HCT116 (cell line): ENCODE data around the gene UPB1. TPM values are rescaled to one million over a fixed set of nuclear protein-coding genes. Genes with fewer than 3 reads are reported as not detected.

Source experiments
- ATAC-seq: fragments of 200-7000 bp; cut with Tn5 transposase; 2 replicates; pipeline ENCODE4 v1.9.1; 2020; ENCODE audit warnings: mild to moderate bottlenecking, moderate library complexity
- BruUV-seq: library from RNA; stranded (reverse); fragments of 400-500 nt; replicated peaks from 2 replicates; lab custom pipeline; 2021; lab: Mats Ljungman, UMichigan
- CTCF ChIA-PET: fragments of 300-600 bp; sonication (Branson Sonifier 250); formaldehyde crosslinking; loops from one replicate; lab custom pipeline; 2021; ENCODE audit warnings: antibody characterized with exemption; lab: Charles Lee
- POLR2A ChIA-PET: fragments of 300-600, 350-600 bp; sonication (Branson Sonifier 250); formaldehyde crosslinking; loops from one replicate; lab custom pipeline; 2021; ENCODE audit warnings: antibody characterized with exemption; lab: Charles Lee
- RAD21 ChIA-PET, 2 experiments: fragments of 300-600 bp; sonication (Branson Sonifier 250); formaldehyde crosslinking; loops; one replicate each; lab custom pipeline; 2023; ENCODE audit warnings: low total read pairs in 2 of 2; ENCODE audit not compliant: uncharacterized antibody in 2 of 2, unreplicated experiment in 2 of 2, low non-redundant PET in 1 of 2; lab: Charles Lee
- DNase-seq: peaks from one replicate; pipeline ENCODE4 v3.0.0-alpha.2; 2010; ENCODE audit warnings: low read depth, low spot score
- H2AFZ ChIP-seq: fragments of 200-600 bp; shearing (Covaris generic), sonication (generic); 2 replicates; pipeline ENCODE4 v1.6.1; 2017; ENCODE audit warnings: low read depth, mixed run types, mixed read lengths, antibody characterized with exemption, low read length; ENCODE audit not compliant: poor library complexity, severe bottlenecking
- H3K27ac ChIP-seq: 2 replicates; pipeline ENCODE4 v1.5.1; 2012; ENCODE audit warnings: low read depth, low read length
- H3K27me3 ChIP-seq: fragments of 200-600 bp; sonication (generic); 2 replicates; pipeline ENCODE4 v1.6.1; 2016; ENCODE audit warnings: mixed run types, low read length, mixed read lengths; ENCODE audit not compliant: insufficient read depth
- H3K36me3 ChIP-seq, 2 experiments: fragments of 200-500 bp in 1 of 2; fragments of 200-600 bp in 1 of 2; sonication (Bioruptor generic) in 1 of 2; sonication (generic) in 1 of 2; 2 replicates each; pipeline versions ENCODE4 v1.5.1 to v1.6.1; 2014 to 2016; ENCODE audit warnings: low read length in 2 of 2, inconsistent platforms in 1 of 2, mixed read lengths in 1 of 2, mixed run types in 1 of 2; ENCODE audit not compliant: insufficient read depth in 2 of 2, control insufficient read depth in 1 of 2
- H3K4me1 ChIP-seq, 2 experiments: fragments of 200-600 bp in 1 of 2; sonication (generic) in 1 of 2; 2 replicates each; pipeline versions ENCODE4 v1.5.1 to v1.6.1; 2012 to 2017; ENCODE audit warnings: low read length in 2 of 2, inconsistent platforms in 1 of 2, mild to moderate bottlenecking in 1 of 2, mixed read lengths in 1 of 2, mixed run types in 1 of 2, moderate library complexity in 1 of 2; ENCODE audit not compliant: insufficient read depth in 2 of 2, control insufficient read depth in 1 of 2
- H3K4me2 ChIP-seq: fragments of 200-600 bp; sonication (generic); 2 replicates; pipeline ENCODE4 v1.6.1; 2017; ENCODE audit warnings: mixed run types, low read length, mixed read lengths
- H3K4me3 ChIP-seq, 2 experiments: fragments of 200-600 bp in 1 of 2; sonication (generic) in 1 of 2; replicated peaks in 1 of 2; 2 replicates each; pipeline ENCODE4 v1.5.1; 2011 to 2016; ENCODE audit warnings: low read length in 2 of 2, control low read depth in 1 of 2, low read depth in 1 of 2, mild to moderate bottlenecking in 1 of 2, mixed read lengths in 1 of 2, mixed run types in 1 of 2
- H3K79me2 ChIP-seq: fragments of 200-600 bp; sonication (generic); 2 replicates; pipeline ENCODE4 v1.6.1; 2017; ENCODE audit warnings: mild to moderate bottlenecking, mixed run types, low read length, moderate library complexity, mixed read lengths; ENCODE audit not compliant: insufficient read depth
- H3K9ac ChIP-seq: fragments of 200-600 bp; sonication (generic); 2 replicates; pipeline ENCODE4 v1.6.1; 2016; ENCODE audit warnings: low read length, mixed read lengths
- H3K9me2 ChIP-seq: fragments of 200-600 bp; sonication (generic), shearing (Covaris generic); 2 replicates; pipeline ENCODE4 v1.6.1; 2017; ENCODE audit warnings: mixed run types, mild to moderate bottlenecking, moderate library complexity; ENCODE audit not compliant: insufficient read depth
- H3K9me3 ChIP-seq, 2 experiments: fragments of 200-500 bp in 1 of 2; fragments of 200-600 bp in 1 of 2; sonication (Bioruptor generic) in 1 of 2; sonication (generic) in 1 of 2; 2 replicates each; pipeline ENCODE4 v1.6.1; 2014 to 2017; ENCODE audit warnings: low read length in 2 of 2, mixed read lengths in 2 of 2, inconsistent platforms in 1 of 2, low read depth in 1 of 2, mild to moderate bottlenecking in 1 of 2, mixed run types in 1 of 2, moderate library complexity in 1 of 2; ENCODE audit not compliant: control insufficient read depth in 1 of 2, insufficient read depth in 1 of 2
- H4K20me1 ChIP-seq: fragments of 200-600 bp; sonication (generic), shearing (Covaris generic); 2 replicates; pipeline ENCODE4 v1.6.1; 2017; ENCODE audit warnings: mixed run types, mild to moderate bottlenecking, moderate library complexity; ENCODE audit not compliant: insufficient read depth
- CBX3 ChIP-seq: IDR thresholded peaks from 2 replicates; pipeline ENCODE4 v1.6.1; 2012; ENCODE audit warnings: low read depth
- CEBPB ChIP-seq: IDR thresholded peaks from 2 replicates; pipeline ENCODE4 v1.6.1; 2012; ENCODE audit warnings: low read depth
- CTCF ChIP-seq, 3 experiments: fragments of 200-600 bp in 1 of 3; sonication (generic) in 1 of 3; IDR thresholded peaks in 2 of 3; conservative IDR thresholded peaks in 1 of 3; 2 replicates each; pipeline ENCODE4 v1.5.1; 2012 to 2017; ENCODE audit warnings: low read depth in 2 of 3, low read length in 2 of 3, antibody characterized with exemption in 1 of 3, borderline replicate concordance in 1 of 3, control low read depth in 1 of 3, mild to moderate bottlenecking in 1 of 3, mixed read lengths in 1 of 3, mixed run types in 1 of 3, moderate library complexity in 1 of 3; ENCODE audit not compliant: insufficient read depth in 1 of 3
- EGR1 ChIP-seq: IDR thresholded peaks from 2 replicates; pipeline ENCODE4 v1.6.1; 2012; ENCODE audit warnings: low read depth
- ELF1 ChIP-seq: IDR thresholded peaks from 2 replicates; pipeline ENCODE4 v1.6.1; 2012; ENCODE audit warnings: low read depth, borderline replicate concordance
- EZH2 ChIP-seq: fragments of 200-600 bp; sonication (generic); IDR thresholded peaks from 2 replicates; pipeline ENCODE4 v1.6.1; 2017; ENCODE audit warnings: antibody characterized with exemption, mixed run types
- EZH2phosphoT487 ChIP-seq: fragments of 200-600 bp; IDR thresholded peaks from 2 replicates; pipeline ENCODE4 v1.6.1; 2018; ENCODE audit warnings: antibody characterized with exemption, borderline replicate concordance
- JUND ChIP-seq: IDR thresholded peaks from 2 replicates; pipeline ENCODE4 v1.6.1; 2012
- MAX ChIP-seq: IDR thresholded peaks from 2 replicates; pipeline ENCODE4 v1.6.1; 2012
- POLR2A ChIP-seq: IDR thresholded peaks from 2 replicates; pipeline ENCODE4 v1.7.0; 2011; ENCODE audit warnings: borderline replicate concordance; ENCODE audit not compliant: insufficient read depth, insufficient read length; ENCODE audit errors: extremely low read depth
- POLR2AphosphoS5 ChIP-seq: IDR thresholded peaks from 2 replicates; pipeline ENCODE4 v1.6.1; 2011; ENCODE audit warnings: mild to moderate bottlenecking, low read depth, low read length, moderate library complexity
- RAD21 ChIP-seq: IDR thresholded peaks from 2 replicates; pipeline ENCODE4 v1.6.1; 2012; ENCODE audit warnings: low read depth, mild to moderate bottlenecking
- SIN3A ChIP-seq: IDR thresholded peaks from 2 replicates; pipeline ENCODE4 v1.6.1; 2012; ENCODE audit warnings: low read depth
- SP1 ChIP-seq: IDR thresholded peaks from 2 replicates; pipeline ENCODE4 v1.6.1; 2012; ENCODE audit warnings: low read depth
- SRF ChIP-seq: IDR thresholded peaks from 2 replicates; pipeline ENCODE4 v1.6.1; 2012; ENCODE audit warnings: low read depth
- TCF7L2 ChIP-seq: IDR thresholded peaks from 2 replicates; pipeline ENCODE4 v1.7.0; 2011; ENCODE audit warnings: borderline replicate concordance, inconsistent platforms; ENCODE audit not compliant: insufficient read depth, insufficient read length; ENCODE audit errors: extremely low read depth
- YY1 ChIP-seq: IDR thresholded peaks from 2 replicates; pipeline ENCODE4 v1.6.1; 2011; ENCODE audit warnings: low read length, low read depth, moderate library complexity, mild to moderate bottlenecking; ENCODE audit not compliant: insufficient replicate concordance; ENCODE audit errors: extremely low read depth
- ZNF274 ChIP-seq: fragments of 200-500 bp; sonication (Bioruptor generic); IDR thresholded peaks from 2 replicates; pipeline ENCODE4 v1.6.1; 2014; ENCODE audit warnings: mild to moderate bottlenecking, low read depth, low read length, inconsistent platforms
- intact Hi-C: fragments of 100-400 bp; cut with micrococcal nuclease; formaldehyde crosslinking; loops from 2 replicates; pipeline ENCODE4 v1.10.0; 2022
- total RNA-seq: library from RNA; stranded (reverse); gene quantifications from one replicate; pipeline ENCODE4 v1.2.1, GENCODE V29; 2021; ENCODE audit not compliant: unreplicated experiment
- TF ChIP-seq, protein P1 (sequence below): IDR thresholded peaks from 2 replicates; pipeline ENCODE4 v1.6.1; 2011; ENCODE audit warnings: mild to moderate bottlenecking, low read length, moderate library complexity; ENCODE audit not compliant: insufficient replicate concordance; ENCODE audit errors: extremely low read depth
- TF ChIP-seq, protein P2 (sequence below): IDR thresholded peaks from 2 replicates; pipeline ENCODE4 v1.6.1; 2012

Gene UPB1
- total RNA-seq, 1 experiment from 2014 or later = 0.27 TPM

GRCh38 chr22:24566899-24567511 lies 71.9 kb downstream of the UPB1 start:
- Histone ChIP-seq H3K4me3 (no peak overlapping the region), H2AFZ (no peak overlapping the region), H3K36me3 (peaks cover 28 to 31% of the 10 kb centered on the region in 2 experiments), H3K9me2 (no peaks in the 10 kb centered on the region), H4K20me1 (peaks cover 3% of the 10 kb centered on the region; the same call in 1 of the 2 replicates), H3K4me2 (no peak overlapping the region), H3K9ac (no peak overlapping the region), H3K4me1 (no peaks in the 10 kb centered on the region), H3K27ac (no peak overlapping the region), H3K9me3 (no peaks in the 10 kb centered on the region), H3K79me2 (peaks cover 86% of the 10 kb centered on the region), H3K27me3 (no peaks in the 10 kb centered on the region)
- TF ChIP-seq JUND (no peak), RAD21 (no peak), ZNF274 (no peak), CEBPB (no peak), TCF7L2 (no peak), SRF (no peak), SP1 (no peak), YY1 (no peak), ELF1 (no peak), POLR2A (no peak), MAX (no peak), EZH2phosphoT487 (no peak), CTCF (IDR thresholded peaks at IDR 0.05 in 2 of 3, conservative IDR thresholded peaks at IDR 0.05 in 1 of 3; ENCODE audit: borderline replicate concordance in 1 of 3, insufficient read depth in 1 of 3, low read depth in 2 of 3, low read length in 2 of 3) (no peak), EGR1 (no peak), CBX3 (no peak), POLR2AphosphoS5 (no peak), SIN3A (no peak), EZH2 (no peak)
- TF ChIP-seq, protein P1, sequence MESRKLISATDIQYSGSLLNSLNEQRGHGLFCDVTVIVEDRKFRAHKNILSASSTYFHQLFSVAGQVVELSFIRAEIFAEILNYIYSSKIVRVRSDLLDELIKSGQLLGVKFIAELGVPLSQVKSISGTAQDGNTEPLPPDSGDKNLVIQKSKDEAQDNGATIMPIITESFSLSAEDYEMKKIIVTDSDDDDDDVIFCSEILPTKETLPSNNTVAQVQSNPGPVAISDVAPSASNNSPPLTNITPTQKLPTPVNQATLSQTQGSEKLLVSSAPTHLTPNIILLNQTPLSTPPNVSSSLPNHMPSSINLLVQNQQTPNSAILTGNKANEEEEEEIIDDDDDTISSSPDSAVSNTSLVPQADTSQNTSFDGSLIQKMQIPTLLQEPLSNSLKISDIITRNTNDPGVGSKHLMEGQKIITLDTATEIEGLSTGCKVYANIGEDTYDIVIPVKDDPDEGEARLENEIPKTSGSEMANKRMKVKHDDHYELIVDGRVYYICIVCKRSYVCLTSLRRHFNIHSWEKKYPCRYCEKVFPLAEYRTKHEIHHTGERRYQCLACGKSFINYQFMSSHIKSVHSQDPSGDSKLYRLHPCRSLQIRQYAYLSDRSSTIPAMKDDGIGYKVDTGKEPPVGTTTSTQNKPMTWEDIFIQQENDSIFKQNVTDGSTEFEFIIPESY = no peak
- TF ChIP-seq, protein P2, sequence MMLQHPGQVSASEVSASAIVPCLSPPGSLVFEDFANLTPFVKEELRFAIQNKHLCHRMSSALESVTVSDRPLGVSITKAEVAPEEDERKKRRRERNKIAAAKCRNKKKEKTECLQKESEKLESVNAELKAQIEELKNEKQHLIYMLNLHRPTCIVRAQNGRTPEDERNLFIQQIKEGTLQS = no peak
- intact Hi-C loops = no loop called here
- ChIA-PET POLR2A (no interaction called here), RAD21 (no interaction called here), CTCF (no interaction called here)
- BruUV-seq = no TSS peak
- ATAC-seq = no peak
- no peak for DNase-seq
